Tibial artery (tissue), 4 donors: Measurements from ENCODE around the gene SLC47A2.
A peak's percentile ranks its signal among the peaks of the same experiment; 100 is the strongest.
"Not testable (repeated sequence)": the region's sequence is repeated elsewhere in the genome, so short reads cannot be mapped to it uniquely, and the experiment has no call there.

Source experiments
- DNase-seq, 2 donors: peaks; one replicate each; pipeline ENCODE4 v3.0.0-alpha.2; 2019
- H3K27ac ChIP-seq, 2 donors: fragments of 200-600 bp; sonication (generic) in 1 of 2; 1 replicate in 1 of 2; 2 replicates in 1 of 2; pipeline ENCODE4 v1.5.1; 2018 to 2019; ENCODE audit warnings: mild to moderate bottlenecking in 1 of 2
- H3K27me3 ChIP-seq, 2 donors: fragments of 200-600 bp; sonication (generic) in 1 of 2; one replicate each; pipeline versions ENCODE4 v1.5.1 to v1.6.0; 2016 to 2019
- H3K36me3 ChIP-seq, 3 donors: fragments of 200-600 bp; sonication (generic) in 2 of 3; one replicate each; pipeline ENCODE4 v1.5.1; 2016 to 2019; ENCODE audit warnings: mild to moderate bottlenecking in 2 of 3
- H3K4me1 ChIP-seq, 4 donors: fragments of 200-600 bp; sonication (generic) in 2 of 4; 1 replicate in 3 of 4; 2 replicates in 1 of 4; pipeline ENCODE4 v1.5.1; 2016 to 2019
- H3K4me3 ChIP-seq, 2 donors: fragments of 200-600 bp; sonication (generic) in 1 of 2; 1 replicate in 1 of 2; 2 replicates in 1 of 2; pipeline ENCODE4 v1.5.1; 2018 to 2019; ENCODE audit warnings: mild to moderate bottlenecking in 2 of 2
- H3K9me3 ChIP-seq, 3 donors: fragments of 200-600 bp; sonication (generic) in 1 of 3; one replicate each; pipeline ENCODE4 v1.5.1; 2016 to 2019
- CTCF ChIP-seq, 2 experiments: fragments of 200-600 bp in 1 of 2; fragments of 450-650 bp in 1 of 2; IDR thresholded peaks; one replicate each; pipeline ENCODE4 v1.5.1; 2017 to 2019; ENCODE audit warnings: antibody characterized with exemption in 2 of 2, mild to moderate bottlenecking in 1 of 2, moderate library complexity in 1 of 2
- intact Hi-C: fragments of 100-400 bp; cut with DNase I; formaldehyde crosslinking; loops from one replicate; pipeline ENCODE4 v1.15.0; 2023; ENCODE audit warnings: low total_unique reads

SLC47A2 gene

GRCh38 chr17:19676896-19677295 is 39.5 kb downstream of the SLC47A2 start:
- no peak for DNase-seq
- Histone ChIP-seq H3K4me1 (peaks cover 0 to 3% (median 0%) of the 10 kb centered on the region in 4 donors), H3K27ac (no peak overlapping the region), H3K36me3 (peaks cover 42 to 76% (median 58%) of the 10 kb centered on the region in 3 donors), H3K27me3 (no peaks in the 10 kb centered on the region), H3K4me3 (no peak overlapping the region), H3K9me3 (no peaks in the 10 kb centered on the region)
- no peak for TF ChIP-seq CTCF (IDR thresholded peaks at IDR 0.05)
- intact Hi-C loops, result no loop called here

DNA sequence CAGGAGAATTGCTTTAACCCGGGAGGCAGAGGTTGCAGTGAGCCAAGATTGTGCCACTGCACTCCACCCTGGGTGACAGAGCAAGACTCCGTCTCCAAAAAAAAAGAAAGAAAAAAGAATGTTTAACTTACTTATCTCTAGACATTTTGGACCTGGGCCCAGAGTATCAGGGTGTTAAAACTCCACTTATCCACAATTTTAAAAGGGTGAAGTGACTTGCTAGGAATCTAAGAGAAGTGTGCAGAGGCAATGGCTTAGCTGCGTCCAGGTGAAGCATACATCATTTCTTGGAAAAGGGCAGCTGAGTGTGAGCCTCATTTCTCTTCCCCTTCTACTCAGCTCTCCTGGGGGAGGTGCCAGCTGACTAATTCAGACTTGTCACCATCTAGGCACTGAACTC is 42.8 kb downstream of the SLC47A2 start:
- intact Hi-C loops, result no loop called here

DNA sequence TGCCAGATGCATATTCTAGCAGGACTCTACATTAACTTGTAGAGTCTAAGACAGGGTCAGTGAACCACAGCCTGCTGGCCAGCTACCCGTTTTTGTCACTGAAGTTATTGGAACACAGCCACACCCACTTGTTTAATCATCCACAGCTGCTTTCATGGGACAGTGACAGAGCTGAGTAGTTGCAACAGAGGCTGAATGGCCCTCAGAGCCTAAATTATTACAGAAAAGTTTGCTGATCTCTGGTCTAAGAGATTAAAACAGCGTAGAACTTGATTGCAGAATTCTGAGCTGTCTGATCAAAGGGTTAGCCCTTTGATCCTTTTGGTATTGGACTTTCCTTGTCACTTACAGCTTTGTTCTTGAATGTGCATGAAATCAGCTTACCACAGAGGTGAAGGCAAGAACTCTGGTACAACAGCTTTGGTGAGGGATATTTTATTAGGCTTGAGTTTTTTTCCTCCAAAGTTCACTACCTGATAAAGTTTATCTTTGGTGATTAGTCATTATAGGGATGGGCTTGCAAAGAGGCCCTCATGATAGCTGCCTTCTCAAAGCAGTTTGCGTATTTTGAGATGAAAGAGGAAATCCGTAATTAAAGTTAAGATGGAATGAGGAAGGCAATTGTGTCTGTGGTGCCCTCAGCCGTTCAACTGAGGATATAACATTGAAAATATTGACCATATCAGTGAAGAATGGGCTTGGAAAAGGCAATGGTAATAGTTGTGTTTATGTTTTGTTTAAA is 44.2 kb downstream of the SLC47A2 start:
- no peaks in the 10 kb centered on the region for H3K27me3 ChIP-seq
- no peak for TF ChIP-seq CTCF (IDR thresholded peaks at IDR 0.05)
- peak in 1 of 2 donors; percentile 43 for DNase-seq
- H3K9me3 ChIP-seq, result no peaks in the 10 kb centered on the region
- H3K4me1 ChIP-seq, result peaks cover 0 to 5% (median 0%) of the 10 kb centered on the region in 4 donors
- intact Hi-C loops, result no loop called here
- H3K36me3 ChIP-seq, result peaks cover 49 to 80% (median 55%) of the 10 kb centered on the region in 3 donors
- no peak overlapping the region for H3K27ac ChIP-seq
- H3K4me3 ChIP-seq, result no peak overlapping the region

More for the DNA sequence above, 42.8 kb downstream of the SLC47A2 start:
- no peaks in the 10 kb centered on the region for H3K9me3 ChIP-seq
- no peak for TF ChIP-seq CTCF (IDR thresholded peaks at IDR 0.05)
- H3K27me3 ChIP-seq, result no peaks in the 10 kb centered on the region
- peaks cover 0 to 5% (median 0%) of the 10 kb centered on the region in 4 donors for H3K4me1 ChIP-seq
- H3K36me3 ChIP-seq, result peaks cover 63 to 83% (median 67%) of the 10 kb centered on the region in 3 donors
- H3K4me3 ChIP-seq, result no peak overlapping the region
- H3K27ac ChIP-seq, result no peak overlapping the region
- DNase-seq, result no peak

- Histone ChIP-seq H3K27ac (no peak overlapping the region), H3K36me3 (peaks cover 46 to 72% (median 48%) of the 10 kb centered on the region in 3 donors), H3K4me3 (no peak overlapping the region), H3K9me3 (no peaks in the 10 kb centered on the region), H3K27me3 (no peaks in the 10 kb centered on the region), H3K4me1 (peaks cover 0 to 5% (median 0%) of the 10 kb centered on the region in 4 donors)
- no peak for TF ChIP-seq CTCF (IDR thresholded peaks at IDR 0.05)
- no peak for DNase-seq
- intact Hi-C loops, result no loop called here
Observed at GRCh38 chr17:19671433-19671832, 45.0 kb downstream of the SLC47A2 start.

- intact Hi-C loops, result no loop called here
- Histone ChIP-seq H3K27ac (no peak overlapping the region), H3K4me3 (no peak overlapping the region), H3K27me3 (no peaks in the 10 kb centered on the region), H3K4me1 (peaks cover 0 to 5% (median 0%) of the 10 kb centered on the region in 4 donors), H3K36me3 (peaks cover 43 to 72% (median 48%) of the 10 kb centered on the region in 3 donors), H3K9me3 (no peaks in the 10 kb centered on the region)
- DNase-seq, result no peak
- TF ChIP-seq CTCF (IDR thresholded peaks at IDR 0.05), result no peak
Observed at GRCh38 chr17:19670908-19671307, 45.5 kb downstream of the SLC47A2 start.

- H3K4me1 ChIP-seq, H3K4me3 ChIP-seq, intact Hi-C loops, DNase-seq, H3K27me3 ChIP-seq, H3K9me3 ChIP-seq, H3K27ac ChIP-seq: not testable (repeated sequence)
- peaks cover 46 to 74% (median 56%) of the 10 kb centered on the region in 3 donors for H3K36me3 ChIP-seq
Observed at GRCh38 chr17:19669680-19670079, 46.7 kb downstream of the SLC47A2 start.
